Measurements from ENCODE around the gene ZC2HC1C.

Gene ZC2HC1C

GRCh38 chr14:75049731-75050201 lies 19.7 kb upstream of the ZC2HC1C start:
- Histone ChIP-seq H3K4me2 (ENCODE audit: low read depth, low read length, poor library complexity, severe bottlenecking) (peak overlapping the region; percentile 80), H2AFZ (ENCODE audit: low read length) (no peak overlapping the region), H3K9me2 (replicated peaks; ENCODE audit: low read depth, low read length) (no peaks in the 10 kb centered on the region), H3K79me2 (ENCODE audit: insufficient read depth, low read length) (peaks cover 20% of the 10 kb centered on the region), H3K27me3 (ENCODE audit: insufficient read depth, low read length, poor library complexity, severe bottlenecking) (no peaks in the 10 kb centered on the region), H3K9me3 (ENCODE audit: insufficient read depth, low read depth, low read length) (no peaks in the 10 kb centered on the region), H3K9ac (ENCODE audit: low read depth, low read length, poor library complexity, severe bottlenecking) (peak overlapping the region; percentile 89), H4K20me1 (ENCODE audit: insufficient read depth, low read length, poor library complexity, severe bottlenecking) (peaks cover 5% of the 10 kb centered on the region), H3K4me1 (ENCODE audit: insufficient read depth, low read length, poor library complexity, severe bottlenecking) (peaks cover 19% of the 10 kb centered on the region), H3K4me3 (ENCODE audit: low read length, poor library complexity, severe bottlenecking) (peak overlapping the region; percentile 83), H3K36me3 (ENCODE audit: insufficient read depth, low read length) (no peaks in the 10 kb centered on the region), H3F3A (ENCODE audit: low read depth) (0 out of 2 replicates have a peak, but pooled peaks cover 12% of the 10 kb centered on the region)
- TF ChIP-seq CTCF (conservative IDR thresholded peaks at IDR 0.05; ENCODE audit: low read length) (no peak), EZH2phosphoT487 (IDR thresholded peaks at IDR 0.05; ENCODE audit: borderline replicate concordance) (no peak)

GRCh38 chr14:75050852-75051555 lies 18.4 kb upstream of the ZC2HC1C start, which contains the start of gene MLH3:
MLH3 (minus strand) TSS chr14:75051467; CDS start chr14:75049655, 1,812 bp downstream.
- H2AFZ ChIP-seq (ENCODE audit: low read length), result peak within 1 kb of the TSS; percentile 92
- H3K9me3 ChIP-seq (ENCODE audit: insufficient read depth, low read depth, low read length), result no peaks in the 10 kb centered on the region
- TF ChIP-seq EZH2phosphoT487 (IDR thresholded peaks at IDR 0.05; ENCODE audit: borderline replicate concordance), result no peak
- no peak for TF ChIP-seq CTCF (conservative IDR thresholded peaks at IDR 0.05; ENCODE audit: low read length)

GRCh38 chr14:75051556-75051899 lies 17.9 kb upstream of the ZC2HC1C start:
- peaks cover 20% of the 10 kb centered on the region for H3K79me2 ChIP-seq (ENCODE audit: insufficient read depth, low read length)
- H2AFZ ChIP-seq (ENCODE audit: low read length), result peak overlapping the region; percentile 92; the same call in 1 of the 2 replicates
- no peaks in the 10 kb centered on the region for H3K27me3 ChIP-seq (ENCODE audit: insufficient read depth, low read length, poor library complexity, severe bottlenecking)
- peak overlapping the region; percentile 83 for H3K4me3 ChIP-seq (ENCODE audit: low read length, poor library complexity, severe bottlenecking)
- 0 out of 2 replicates have a peak, but pooled peaks cover 12% of the 10 kb centered on the region for H3F3A ChIP-seq (ENCODE audit: low read depth)
- H3K4me2 ChIP-seq (ENCODE audit: low read depth, low read length, poor library complexity, severe bottlenecking), result peak overlapping the region; percentile 80
- H4K20me1 ChIP-seq (ENCODE audit: insufficient read depth, low read length, poor library complexity, severe bottlenecking), result peaks cover 5% of the 10 kb centered on the region
- H3K9me2 ChIP-seq (replicated peaks; ENCODE audit: low read depth, low read length), result no peaks in the 10 kb centered on the region
- peak overlapping the region; percentile 89 for H3K9ac ChIP-seq (ENCODE audit: low read depth, low read length, poor library complexity, severe bottlenecking)
- no peaks in the 10 kb centered on the region for H3K9me3 ChIP-seq (ENCODE audit: insufficient read depth, low read depth, low read length)
- no peak for TF ChIP-seq EZH2phosphoT487 (IDR thresholded peaks at IDR 0.05; ENCODE audit: borderline replicate concordance)
- TF ChIP-seq CTCF (conservative IDR thresholded peaks at IDR 0.05; ENCODE audit: low read length), result no peak
- H3K4me1 ChIP-seq (ENCODE audit: insufficient read depth, low read length, poor library complexity, severe bottlenecking), result peaks cover 17% of the 10 kb centered on the region
- H3K36me3 ChIP-seq (ENCODE audit: insufficient read depth, low read length), result no peaks in the 10 kb centered on the region

More at GRCh38 chr14:75050852-75051555, 18.4 kb upstream of the ZC2HC1C start, which contains the start of gene MLH3:
- Histone ChIP-seq H3K4me3 (ENCODE audit: low read length, poor library complexity, severe bottlenecking) (peak within 1 kb of the TSS; percentile 83), H3K4me2 (ENCODE audit: low read depth, low read length, poor library complexity, severe bottlenecking) (peak within 1 kb of the TSS; percentile 80), H3K27me3 (ENCODE audit: insufficient read depth, low read length, poor library complexity, severe bottlenecking) (no peaks in the 10 kb centered on the region), H3K9me2 (replicated peaks; ENCODE audit: low read depth, low read length) (no peaks in the 10 kb centered on the region), H3F3A (ENCODE audit: low read depth) (0 out of 2 replicates have a peak, but pooled peaks cover 12% of the 10 kb centered on the region), H3K36me3 (ENCODE audit: insufficient read depth, low read length) (no peaks in the 10 kb centered on the region), H4K20me1 (ENCODE audit: insufficient read depth, low read length, poor library complexity, severe bottlenecking) (peaks cover 5% of the 10 kb centered on the region), H3K9ac (ENCODE audit: low read depth, low read length, poor library complexity, severe bottlenecking) (peak within 1 kb of the TSS; percentile 89), H3K4me1 (ENCODE audit: insufficient read depth, low read length, poor library complexity, severe bottlenecking) (peaks cover 17% of the 10 kb centered on the region), H3K79me2 (ENCODE audit: insufficient read depth, low read length) (peaks cover 20% of the 10 kb centered on the region)

All from Loucy (cell line).